ENCODE results near the gene UXS1. TPM values are rescaled to one million over a fixed set of nuclear protein-coding genes. Genes with fewer than 3 reads are reported as not detected.

UXS1 gene
- total RNA-seq, 4 donors from 2014 or later, result 8.0 to 46.9 (median 18.4) TPM

DNA sequence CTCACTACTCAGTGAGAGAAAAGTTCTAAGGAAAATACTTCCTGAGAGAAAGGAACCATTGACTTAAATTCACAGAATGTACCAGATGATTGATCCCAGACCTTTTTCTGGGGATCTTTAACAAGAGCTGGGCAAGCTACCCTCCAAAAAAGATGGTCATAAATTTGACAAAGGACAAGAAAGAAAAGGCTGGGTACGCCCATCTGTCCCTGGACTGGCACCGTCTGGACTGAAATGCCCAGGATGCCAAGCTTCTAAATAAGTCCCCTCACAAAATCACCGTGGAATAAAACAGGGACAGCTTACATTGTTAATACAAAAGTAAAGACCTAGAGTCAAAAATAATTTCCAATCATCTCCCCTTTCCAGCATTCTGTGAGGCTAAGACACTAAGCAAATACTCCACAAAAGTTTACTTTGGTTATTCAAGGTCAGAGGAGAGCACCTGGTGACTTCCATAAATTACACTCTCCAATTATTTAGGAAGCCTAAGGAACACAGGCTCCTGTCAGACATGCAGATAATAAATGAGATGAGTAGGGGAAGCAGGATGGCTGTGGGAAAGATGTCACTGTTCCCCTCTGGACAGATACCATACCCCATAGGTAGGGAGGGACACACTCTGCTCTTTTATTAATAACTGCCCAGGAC lies 69.9 kb downstream of the UXS1 start:
- ATAC-seq (no peak), DNase-seq (no peak)
- Histone ChIP-seq H3K27ac (no peak overlapping the region), H3K4me3 (no peak overlapping the region), H3K9me3 (no peaks in the 10 kb centered on the region), H3K4me1 (peaks cover 0 to 5% of the 10 kb centered on the region in 2 donors), H3K36me3 (peaks cover 0 to 25% of the 10 kb centered on the region in 2 donors), H3K27me3 (no peaks in the 10 kb centered on the region)
- TF ChIP-seq CTCF (IDR thresholded peaks at IDR 0.05 in 4 of 5, conservative IDR thresholded peaks at IDR 0.05 in 1 of 5) (no peak), POLR2A (IDR thresholded peaks at IDR 0.05) (no peak)
- in situ Hi-C loops (cut with MboI; ENCODE audit: low sequenced_read_pairs in 4 of 4) (loop anchor here in 1 of 4 donors (25.0 kb wide), 1 partner anchor 338 kb away; the partner anchor contains the start of gene RGPD3), intact Hi-C loops (cut with DNase I; ENCODE audit: low total_unique reads) (no loop called here)

- H3K36me3 ChIP-seq, result peaks cover 0 to 25% of the 10 kb centered on the region in 2 donors
- no peak for ATAC-seq
- no peak overlapping the region for H3K27ac ChIP-seq
- no peak overlapping the region for H3K4me3 ChIP-seq
- no peak for DNase-seq
- in situ Hi-C loops (cut with MboI; ENCODE audit: low sequenced_read_pairs in 4 of 4), result loop anchor here in 1 of 4 donors (25.0 kb wide), 1 partner anchor 340 kb away; the partner anchor contains the start of gene RGPD3
- H3K4me1 ChIP-seq, result peaks cover 12 to 15% of the 10 kb centered on the region in 2 donors
- TF ChIP-seq POLR2A (IDR thresholded peaks at IDR 0.05) (no peak), CTCF (IDR thresholded peaks at IDR 0.05 in 4 of 5, conservative IDR thresholded peaks at IDR 0.05 in 1 of 5) (no peak)
- intact Hi-C loops (cut with DNase I; ENCODE audit: low total_unique reads), result no loop called here
- no peaks in the 10 kb centered on the region for H3K9me3 ChIP-seq
- no peaks in the 10 kb centered on the region for H3K27me3 ChIP-seq
These were observed 71.9 kb downstream of the UXS1 start for GRCh38 chr2:106122157-106122556.

- Histone ChIP-seq H3K4me3 (no peak overlapping the region), H3K27ac (no peak overlapping the region), H3K27me3 (no peaks in the 10 kb centered on the region), H3K4me1 (peaks cover 27% of the 10 kb centered on the region in 2 donors), H3K9me3 (no peaks in the 10 kb centered on the region), H3K36me3 (peaks cover 0 to 25% of the 10 kb centered on the region in 2 donors)
- intact Hi-C loops (cut with DNase I; ENCODE audit: low total_unique reads) (no loop called here), in situ Hi-C loops (cut with MboI; ENCODE audit: low sequenced_read_pairs in 4 of 4) (loop anchor here in 1 of 4 donors (25.0 kb wide), 1 partner anchor 342 kb away; the partner anchor contains the start of gene RGPD3)
- no peak for TF ChIP-seq CTCF (IDR thresholded peaks at IDR 0.05 in 4 of 5, conservative IDR thresholded peaks at IDR 0.05 in 1 of 5)
- TF ChIP-seq POLR2A (IDR thresholded peaks at IDR 0.05), result no peak
- ATAC-seq (no peak), DNase-seq (no peak)
These were observed 73.7 kb downstream of the UXS1 start for GRCh38 chr2:106120432-106120831.

DNA sequence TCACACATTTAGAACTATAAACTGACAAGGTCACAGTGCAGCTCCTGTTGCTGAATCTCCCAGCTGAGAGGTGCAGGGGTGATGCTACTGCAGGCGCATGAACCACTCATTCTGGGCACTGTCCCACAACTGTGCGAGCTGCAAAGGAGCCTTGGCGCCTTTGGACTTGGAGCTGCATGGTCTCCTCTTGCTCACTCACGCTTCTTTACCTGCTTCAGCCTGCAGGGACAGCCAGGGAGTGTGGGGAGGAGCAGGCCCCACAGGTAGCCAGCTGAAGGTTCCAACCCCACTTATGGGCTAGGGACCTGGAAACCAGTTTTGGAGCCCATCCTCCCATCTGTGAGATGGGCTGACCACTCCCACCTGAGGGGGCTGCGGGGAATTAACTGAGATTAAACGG lies 75.0 kb downstream of the UXS1 start:
- intact Hi-C loops (cut with DNase I; ENCODE audit: low total_unique reads), result loop anchor here (5.0 kb wide), 2 partner anchors 38 to 73 kb away; partner anchors contain the start of gene UXS1
- H3K36me3 ChIP-seq, result peaks cover 0 to 25% of the 10 kb centered on the region in 2 donors

More for the DNA sequence above, 75.0 kb downstream of the UXS1 start:
- DNase-seq (no peak), ATAC-seq (no peak)
- Histone ChIP-seq H3K4me1 (peaks cover 27 to 34% of the 10 kb centered on the region in 2 donors), H3K27ac (no peak overlapping the region), H3K9me3 (no peaks in the 10 kb centered on the region), H3K27me3 (no peaks in the 10 kb centered on the region), H3K4me3 (no peak overlapping the region)
- no peak for TF ChIP-seq POLR2A (IDR thresholded peaks at IDR 0.05)
- TF ChIP-seq CTCF (IDR thresholded peaks at IDR 0.05 in 4 of 5, conservative IDR thresholded peaks at IDR 0.05 in 1 of 5), result no peak
- in situ Hi-C loops (cut with MboI; ENCODE audit: low sequenced_read_pairs in 4 of 4), result loop anchor here in 1 of 4 donors (25.0 kb wide), 1 partner anchor 343 kb away; the partner anchor contains the start of gene RGPD3

Measured in gastrocnemius medialis (tissue), 4 donors.